ENCODE results near the gene SNX12. TPM values are rescaled to one million over a fixed set of nuclear protein-coding genes. Genes with fewer than 3 reads are reported as not detected.

The SNX12 gene
- polyA plus RNA-seq, 1 donor from 2014 or later, result 71.2 TPM

DNA sequence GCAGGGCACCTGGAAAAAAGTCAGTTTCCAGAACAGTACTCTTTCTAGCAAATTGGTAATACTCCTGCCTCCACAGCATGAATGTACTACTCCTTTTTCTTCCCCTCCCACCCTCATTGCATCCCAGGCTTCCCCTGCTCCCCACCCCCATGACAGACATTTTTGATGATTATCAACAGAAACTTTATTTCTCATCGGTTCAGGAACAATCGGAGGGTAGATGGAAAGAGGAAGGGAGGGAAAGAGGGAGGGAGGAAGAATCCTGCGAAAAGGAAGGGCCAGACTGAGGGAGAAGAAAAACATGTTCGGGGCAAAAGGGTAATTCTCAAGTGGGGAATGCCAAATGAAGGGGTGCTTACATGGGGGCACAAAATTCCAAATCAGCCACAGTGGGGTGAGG lies 39.1 kb upstream of the SNX12 start:
- H4K20me1 ChIP-seq (ENCODE audit: insufficient read depth), result no peaks in the 10 kb centered on the region
- H3F3A ChIP-seq (ENCODE audit: insufficient read depth, low read length, poor library complexity, severe bottlenecking), result no peaks in the 10 kb centered on the region
- H3K4me3 ChIP-seq (ENCODE audit: low read length), result no peak overlapping the region
- TF ChIP-seq, protein P1, sequence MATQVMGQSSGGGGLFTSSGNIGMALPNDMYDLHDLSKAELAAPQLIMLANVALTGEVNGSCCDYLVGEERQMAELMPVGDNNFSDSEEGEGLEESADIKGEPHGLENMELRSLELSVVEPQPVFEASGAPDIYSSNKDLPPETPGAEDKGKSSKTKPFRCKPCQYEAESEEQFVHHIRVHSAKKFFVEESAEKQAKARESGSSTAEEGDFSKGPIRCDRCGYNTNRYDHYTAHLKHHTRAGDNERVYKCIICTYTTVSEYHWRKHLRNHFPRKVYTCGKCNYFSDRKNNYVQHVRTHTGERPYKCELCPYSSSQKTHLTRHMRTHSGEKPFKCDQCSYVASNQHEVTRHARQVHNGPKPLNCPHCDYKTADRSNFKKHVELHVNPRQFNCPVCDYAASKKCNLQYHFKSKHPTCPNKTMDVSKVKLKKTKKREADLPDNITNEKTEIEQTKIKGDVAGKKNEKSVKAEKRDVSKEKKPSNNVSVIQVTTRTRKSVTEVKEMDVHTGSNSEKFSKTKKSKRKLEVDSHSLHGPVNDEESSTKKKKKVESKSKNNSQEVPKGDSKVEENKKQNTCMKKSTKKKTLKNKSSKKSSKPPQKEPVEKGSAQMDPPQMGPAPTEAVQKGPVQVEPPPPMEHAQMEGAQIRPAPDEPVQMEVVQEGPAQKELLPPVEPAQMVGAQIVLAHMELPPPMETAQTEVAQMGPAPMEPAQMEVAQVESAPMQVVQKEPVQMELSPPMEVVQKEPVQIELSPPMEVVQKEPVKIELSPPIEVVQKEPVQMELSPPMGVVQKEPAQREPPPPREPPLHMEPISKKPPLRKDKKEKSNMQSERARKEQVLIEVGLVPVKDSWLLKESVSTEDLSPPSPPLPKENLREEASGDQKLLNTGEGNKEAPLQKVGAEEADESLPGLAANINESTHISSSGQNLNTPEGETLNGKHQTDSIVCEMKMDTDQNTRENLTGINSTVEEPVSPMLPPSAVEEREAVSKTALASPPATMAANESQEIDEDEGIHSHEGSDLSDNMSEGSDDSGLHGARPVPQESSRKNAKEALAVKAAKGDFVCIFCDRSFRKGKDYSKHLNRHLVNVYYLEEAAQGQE (IDR thresholded peaks at IDR 0.05; ENCODE audit: borderline replicate concordance), result no peak
- TF ChIP-seq, protein P2, sequence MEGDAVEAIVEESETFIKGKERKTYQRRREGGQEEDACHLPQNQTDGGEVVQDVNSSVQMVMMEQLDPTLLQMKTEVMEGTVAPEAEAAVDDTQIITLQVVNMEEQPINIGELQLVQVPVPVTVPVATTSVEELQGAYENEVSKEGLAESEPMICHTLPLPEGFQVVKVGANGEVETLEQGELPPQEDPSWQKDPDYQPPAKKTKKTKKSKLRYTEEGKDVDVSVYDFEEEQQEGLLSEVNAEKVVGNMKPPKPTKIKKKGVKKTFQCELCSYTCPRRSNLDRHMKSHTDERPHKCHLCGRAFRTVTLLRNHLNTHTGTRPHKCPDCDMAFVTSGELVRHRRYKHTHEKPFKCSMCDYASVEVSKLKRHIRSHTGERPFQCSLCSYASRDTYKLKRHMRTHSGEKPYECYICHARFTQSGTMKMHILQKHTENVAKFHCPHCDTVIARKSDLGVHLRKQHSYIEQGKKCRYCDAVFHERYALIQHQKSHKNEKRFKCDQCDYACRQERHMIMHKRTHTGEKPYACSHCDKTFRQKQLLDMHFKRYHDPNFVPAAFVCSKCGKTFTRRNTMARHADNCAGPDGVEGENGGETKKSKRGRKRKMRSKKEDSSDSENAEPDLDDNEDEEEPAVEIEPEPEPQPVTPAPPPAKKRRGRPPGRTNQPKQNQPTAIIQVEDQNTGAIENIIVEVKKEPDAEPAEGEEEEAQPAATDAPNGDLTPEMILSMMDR (IDR thresholded peaks at IDR 0.05; ENCODE audit: poor library complexity, severe bottlenecking), result no peak
- TF ChIP-seq TAF1 (IDR thresholded peaks at IDR 0.05; ENCODE audit: low read depth) (no peak), SMC3 (conservative IDR thresholded peaks at IDR 0.05; ENCODE audit: poor library complexity) (no peak), EZH2 (IDR thresholded peaks at IDR 0.05; ENCODE audit: borderline replicate concordance, insufficient read depth, low read length, poor library complexity, severe bottlenecking) (no peak), POLR2AphosphoS5 (IDR thresholded peaks at IDR 0.05) (no peak), MXI1 (conservative IDR thresholded peaks at IDR 0.05; ENCODE audit: poor library complexity, severe bottlenecking) (no peak), EP300 (conservative IDR thresholded peaks at IDR 0.05; ENCODE audit: poor library complexity, severe bottlenecking) (no peak), RAD21 (conservative IDR thresholded peaks at IDR 0.05) (no peak)
- H3K4me2 ChIP-seq (ENCODE audit: low read length), result no peak overlapping the region
- H3K36me3 ChIP-seq (ENCODE audit: insufficient read depth, low read length), result no peaks in the 10 kb centered on the region
- no peaks in the 10 kb centered on the region for H3K9me2 ChIP-seq (ENCODE audit: insufficient read depth, low read length)
- no peaks in the 10 kb centered on the region for H3K9me3 ChIP-seq (ENCODE audit: low read length)
- no peaks in the 10 kb centered on the region for H3K79me2 ChIP-seq (replicated peaks; ENCODE audit: insufficient read depth, low read length)
- H3K27me3 ChIP-seq (ENCODE audit: insufficient read depth, low read depth, low read length), result no peaks in the 10 kb centered on the region
- H3K27ac ChIP-seq (ENCODE audit: low read length), result no peak overlapping the region
- H2AFZ ChIP-seq (ENCODE audit: low read depth, low read length), result no peak overlapping the region
- H3K9ac ChIP-seq (ENCODE audit: low read length), result no peak overlapping the region

- Histone ChIP-seq H3K9me2 (ENCODE audit: insufficient read depth, low read length) (no peaks in the 10 kb centered on the region), H3K4me3 (ENCODE audit: low read length) (no peak within 1 kb of the TSS), H3K4me2 (ENCODE audit: low read length) (no peak within 1 kb of the TSS), H3K36me3 (ENCODE audit: insufficient read depth, low read length) (no peaks in the 10 kb centered on the region), H3F3A (ENCODE audit: insufficient read depth, low read length, poor library complexity, severe bottlenecking) (no peaks in the 10 kb centered on the region), H3K9me3 (ENCODE audit: low read length) (no peaks in the 10 kb centered on the region), H3K79me2 (replicated peaks; ENCODE audit: insufficient read depth, low read length) (no peaks in the 10 kb centered on the region), H3K27ac (ENCODE audit: low read length) (no peak within 1 kb of the TSS), H3K9ac (ENCODE audit: low read length) (no peak within 1 kb of the TSS), H4K20me1 (ENCODE audit: insufficient read depth) (no peaks in the 10 kb centered on the region), H3K27me3 (ENCODE audit: insufficient read depth, low read depth, low read length) (no peaks in the 10 kb centered on the region), H2AFZ (ENCODE audit: low read depth, low read length) (no peak within 1 kb of the TSS)
- TF ChIP-seq, protein P1 (IDR thresholded peaks at IDR 0.05; ENCODE audit: borderline replicate concordance), result no peak
- TF ChIP-seq EZH2 (IDR thresholded peaks at IDR 0.05; ENCODE audit: borderline replicate concordance, insufficient read depth, low read length, poor library complexity, severe bottlenecking), result no peak
- TF ChIP-seq SMC3 (conservative IDR thresholded peaks at IDR 0.05; ENCODE audit: poor library complexity), result no peak
Measured at GRCh38 chrX:71106427-71106826, 38.3 kb upstream of the SNX12 start, which contains the start of gene CXorf65. TSS of gene CXorf65 (minus strand) at chrX:71106740. CDS start at chrX:71106556, 184 bp downstream.
